Fibroblast of skin of scalp (primary cell): ENCODE data around the gene EPHA6.
"Not testable (repeated sequence)": the region's sequence is repeated elsewhere in the genome, so short reads cannot be mapped to it uniquely, and the experiment has no call there.

ENCODE experiments used
- DNase-seq: peaks from one replicate; pipeline ENCODE4 v3.0.0-alpha.2; 2013

Gene EPHA6

GRCh38 chr3:96915445-96915844, 101.1 kb downstream of the EPHA6 start:
- no peak for DNase-seq

GRCh38 chr3:96931119-96931862, 116.9 kb downstream of the EPHA6 start:
- DNase-seq: peak; percentile 0

- not testable (repeated sequence) for DNase-seq
Measured at GRCh38 chr3:96942131-96942530, 127.7 kb downstream of the EPHA6 start.

- DNase-seq: no peak
Measured at GRCh38 chr3:96958856-96959255, 144.5 kb downstream of the EPHA6 start.

GRCh38 chr3:96959474-96959873, 145.1 kb downstream of the EPHA6 start:
- DNase-seq: no peak

- DNase-seq: peak; percentile 56
Measured at GRCh38 chr3:96959901-96960641, 145.7 kb downstream of the EPHA6 start.

DNA sequence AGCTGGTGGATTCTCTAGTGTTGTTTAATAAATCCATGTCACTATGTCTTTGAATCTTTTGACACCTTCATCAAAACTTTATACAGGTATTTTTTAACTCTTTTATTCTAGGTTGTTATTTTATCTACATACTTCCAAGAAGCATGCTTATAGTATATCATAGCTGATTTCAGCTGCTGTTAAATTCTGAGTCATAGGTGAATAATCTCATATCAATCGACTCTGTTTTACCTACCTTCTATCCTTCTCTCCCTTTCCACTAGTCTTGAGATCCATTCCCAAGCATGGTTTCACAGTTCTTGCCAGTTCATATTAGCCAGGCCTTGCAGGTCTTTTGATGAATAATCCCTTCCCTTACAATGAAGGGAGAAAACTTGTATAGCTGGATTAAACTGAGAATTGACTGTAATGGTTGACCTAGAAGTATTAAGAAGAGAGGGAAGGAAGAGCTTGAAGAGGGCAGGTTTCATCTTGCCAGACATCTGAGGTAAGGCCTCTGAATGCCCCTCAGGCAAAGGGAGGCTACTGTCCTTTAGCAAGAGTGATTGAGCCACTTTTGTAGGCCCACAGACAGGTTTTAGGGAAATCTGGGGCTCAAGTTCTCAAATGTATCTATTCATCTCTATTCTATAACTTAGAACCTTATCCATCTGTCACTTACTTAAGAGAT, 146.4 kb downstream of the EPHA6 start:
- DNase-seq: no peak

GRCh38 chr3:96961576-96961975, 147.2 kb downstream of the EPHA6 start:
- DNase-seq: no peak

- no peak for DNase-seq
Measured at GRCh38 chr3:96966181-96966929, 152.0 kb downstream of the EPHA6 start.

GRCh38 chr3:96970211-96970610, 155.8 kb downstream of the EPHA6 start:
- DNase-seq: no peak

GRCh38 chr3:96977671-96978070, 163.3 kb downstream of the EPHA6 start:
- DNase-seq: no peak

GRCh38 chr3:96983716-96984115, 169.3 kb downstream of the EPHA6 start:
- DNase-seq: not testable (repeated sequence)

DNA sequence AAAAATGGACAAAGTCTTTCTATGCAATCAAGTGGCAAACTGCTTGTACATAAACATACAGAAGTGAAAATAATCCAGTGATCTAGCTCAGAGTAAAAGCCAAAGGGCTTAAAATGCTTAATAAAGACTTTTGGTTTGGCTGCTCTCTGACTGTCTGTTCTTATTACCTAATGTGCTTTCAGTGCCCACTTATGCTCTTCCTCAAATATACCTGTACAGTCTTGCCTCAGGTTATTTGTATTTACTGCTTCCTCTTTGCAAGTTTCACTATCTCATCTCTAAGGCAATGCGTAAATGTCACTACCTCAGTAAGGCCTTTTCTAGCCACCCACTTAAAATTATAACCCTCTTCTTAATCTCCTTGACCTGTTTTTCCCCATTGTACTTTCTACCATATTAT, 171.8 kb downstream of the EPHA6 start:
- no peak for DNase-seq

- no peak for DNase-seq
Measured at GRCh38 chr3:96991231-96991630, 176.8 kb downstream of the EPHA6 start.

DNA sequence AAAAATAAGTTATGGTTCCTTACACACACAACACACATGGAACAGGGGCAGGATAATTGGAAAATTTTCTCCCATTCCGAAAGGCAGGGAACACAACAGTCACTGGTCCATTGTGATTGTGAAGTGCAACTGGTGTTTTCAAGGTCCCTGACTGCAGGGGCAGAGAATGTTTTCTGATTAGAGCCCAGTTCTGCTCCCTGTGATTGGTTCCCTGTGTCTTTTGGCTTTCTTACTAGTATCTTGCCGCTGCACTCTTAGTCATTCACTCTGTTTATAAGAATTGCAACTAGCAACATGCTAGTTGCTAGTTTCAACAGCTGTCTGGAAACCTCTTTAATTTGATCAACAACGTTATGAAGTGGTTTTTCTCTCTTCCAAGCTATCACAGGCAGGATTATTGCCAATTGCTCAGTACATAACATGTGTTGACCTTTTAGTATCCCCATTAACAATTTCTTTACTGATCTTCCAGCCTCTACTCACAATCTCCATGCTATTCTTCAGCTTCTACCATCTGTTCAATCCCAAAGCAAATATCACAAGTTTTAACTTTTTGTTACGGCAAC, 177.5 kb downstream of the EPHA6 start:
- no peak for DNase-seq

DNA sequence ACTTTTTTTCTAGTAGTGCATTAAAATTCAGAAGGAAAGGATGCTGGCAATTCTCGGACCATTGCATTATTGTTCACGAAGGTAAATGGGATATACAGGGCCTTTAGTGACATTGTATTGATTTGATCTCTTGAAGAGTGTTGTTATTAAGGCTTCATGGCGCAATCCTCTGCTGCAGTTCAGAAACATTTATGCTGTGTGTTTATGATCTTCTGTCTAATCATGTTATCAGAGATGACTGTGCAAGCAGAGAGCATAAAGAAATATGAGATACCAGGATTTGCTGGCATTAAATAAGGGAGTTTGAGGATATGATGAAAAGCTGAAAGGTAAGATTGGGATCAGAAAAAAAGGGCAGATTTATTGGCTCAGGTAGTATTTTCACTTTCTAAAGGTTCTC, 180.6 kb downstream of the EPHA6 start:
- DNase-seq: no peak

DNA sequence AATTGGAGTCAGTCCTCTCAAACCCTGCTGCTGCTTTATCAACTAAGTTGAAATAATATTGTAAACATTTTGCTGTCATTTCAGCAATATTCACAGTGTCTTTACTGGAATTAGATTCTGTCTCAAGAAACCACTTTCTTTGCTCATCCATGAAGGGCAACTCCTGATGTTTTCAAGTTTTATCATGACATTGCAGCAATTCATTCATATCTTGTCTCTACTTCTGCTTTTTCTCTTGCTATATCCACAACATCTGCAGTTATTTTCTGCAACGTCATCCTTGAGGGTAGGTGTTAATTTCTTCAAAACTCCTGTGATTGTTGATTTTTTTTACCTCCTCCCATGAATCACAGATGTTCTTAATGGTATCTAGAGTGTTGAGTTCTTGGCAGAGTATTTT, 181.6 kb downstream of the EPHA6 start:
- no peak for DNase-seq

DNA sequence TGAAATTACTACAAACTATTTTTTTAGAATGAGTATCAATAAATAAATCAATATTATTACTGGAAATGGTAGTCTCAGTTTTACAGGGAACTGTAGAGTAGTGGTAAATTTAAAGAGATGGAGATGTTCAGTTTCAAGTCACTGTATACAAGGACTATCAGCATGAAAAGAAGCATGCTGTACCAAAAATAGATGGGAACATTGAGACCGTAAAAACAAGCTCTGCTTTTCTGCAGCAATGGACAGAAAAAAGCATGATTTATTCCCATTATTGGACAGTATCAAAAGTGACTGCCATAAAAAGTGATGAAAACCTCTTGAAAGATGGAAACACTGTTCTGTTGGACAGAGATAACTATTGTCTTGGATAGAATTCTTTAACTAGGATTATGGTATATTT, 187.2 kb downstream of the EPHA6 start:
- DNase-seq: no peak

- DNase-seq: no peak
Measured at GRCh38 chr3:97009427-97010019, 195.1 kb downstream of the EPHA6 start.

DNA sequence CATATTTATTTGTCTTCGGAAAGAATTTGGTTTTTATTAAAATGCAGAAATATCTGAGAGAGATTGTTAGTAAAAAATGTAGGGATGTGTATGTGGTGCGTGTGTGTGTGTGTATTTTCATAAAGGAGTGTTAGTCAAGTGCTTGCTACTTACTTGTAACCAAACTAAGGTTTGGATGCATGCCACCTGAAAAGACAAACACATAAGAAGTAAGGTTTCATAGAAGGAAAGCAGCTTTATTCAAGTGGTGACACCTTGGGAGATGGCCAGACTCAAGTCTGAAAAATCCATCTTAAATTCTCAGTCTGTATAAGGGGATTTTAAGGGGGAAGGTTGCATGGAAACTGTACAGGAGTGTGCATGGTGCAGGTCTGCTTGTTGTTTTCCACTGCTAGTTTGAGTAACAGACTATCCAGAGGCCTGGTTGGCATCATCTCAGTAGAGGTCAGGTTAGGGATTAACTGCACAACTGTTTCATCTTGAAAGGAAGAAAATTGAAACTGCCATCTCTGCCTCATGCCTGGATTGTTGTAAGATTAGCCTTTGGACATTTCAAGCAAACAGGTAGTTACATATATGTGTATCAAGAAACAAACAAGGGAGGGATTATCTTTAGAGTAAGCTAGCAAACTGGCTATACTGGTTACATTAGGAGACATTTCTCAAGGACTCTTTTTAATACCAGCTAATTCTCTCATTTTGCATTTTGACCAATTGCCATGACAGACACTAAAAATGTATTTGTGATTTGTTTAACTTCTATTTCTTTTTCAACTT, 196.7 kb downstream of the EPHA6 start:
- DNase-seq: no peak

GRCh38 chr3:97021778-97022177, 207.4 kb downstream of the EPHA6 start:
- DNase-seq: no peak
